HG03354 (cell line): ENCODE measurements around the gene TIFAB.

Source experiments
- ATAC-seq: cut with Tn5 transposase; IDR thresholded peaks from one replicate; pipeline ENCODE4 v1.9.1; 2021; ENCODE audit warnings: mild to moderate bottlenecking; ENCODE audit not compliant: unreplicated experiment, poor library complexity, severe bottlenecking

Gene TIFAB

GRCh38 chr5:135461481-135462151, 9.5 kb upstream of the TIFAB start:
- no peak for ATAC-seq

- no peak for ATAC-seq
These were observed 8.3 kb upstream of the TIFAB start for GRCh38 chr5:135460246-135461033.

GRCh38 chr5:135458921-135459331, 6.8 kb upstream of the TIFAB start:
- no peak for ATAC-seq

GRCh38 chr5:135458356-135458755, 6.2 kb upstream of the TIFAB start:
- no peak for ATAC-seq

GRCh38 chr5:135457424-135458071, 5.4 kb upstream of the TIFAB start:
- peak; percentile 74 for ATAC-seq

- ATAC-seq = peak; percentile 49
These were observed 4.3 kb upstream of the TIFAB start for GRCh38 chr5:135456238-135457099.

- ATAC-seq = no peak
These were observed 3.7 kb upstream of the TIFAB start for GRCh38 chr5:135455876-135456237.

GRCh38 chr5:135454946-135455345, 2.8 kb upstream of the TIFAB start:
- ATAC-seq = no peak

GRCh38 chr5:135453613-135454012, 1.5 kb upstream of the TIFAB start:
- ATAC-seq = no peak

GRCh38 chr5:135451581-135452320, 400 bp downstream of the TIFAB start:
- no peak for ATAC-seq

- ATAC-seq = no peak
These were observed 1.2 kb downstream of the TIFAB start for GRCh38 chr5:135450952-135451351.

- ATAC-seq = no peak
These were observed 1.8 kb downstream of the TIFAB start for GRCh38 chr5:135450336-135450735.

GRCh38 chr5:135449644-135450043, 2.5 kb downstream of the TIFAB start:
- ATAC-seq = no peak

- no peak for ATAC-seq
These were observed 3.2 kb downstream of the TIFAB start for GRCh38 chr5:135448791-135449507.

GRCh38 chr5:135448071-135448739, 3.9 kb downstream of the TIFAB start:
- no peak for ATAC-seq

GRCh38 chr5:135447298-135447929, 4.7 kb downstream of the TIFAB start, which contains the start of gene DCANP1:
TSS of gene DCANP1 (minus strand) at chr5:135447348. CDS start at chr5:135447108, 240 bp downstream.
- no peak for ATAC-seq

GRCh38 chr5:135446615-135447014, 5.5 kb downstream of the TIFAB start:
- ATAC-seq = no peak

GRCh38 chr5:135446206-135446605, 5.9 kb downstream of the TIFAB start:
- no peak for ATAC-seq
